ENCODE results near the gene BTBD9.

The BTBD9 gene

GRCh38 chr6:38552121-38552520 lies 87.6 kb downstream of the BTBD9 start:
- DNase-seq: no peak

- DNase-seq: no peak
These were observed 89.9 kb downstream of the BTBD9 start for GRCh38 chr6:38549795-38550194.

GRCh38 chr6:38549180-38549579 lies 90.5 kb downstream of the BTBD9 start:
- no peak for DNase-seq

- DNase-seq: no peak
These were observed 96.7 kb downstream of the BTBD9 start for GRCh38 chr6:38543022-38543421.

GRCh38 chr6:38542031-38542430 lies 97.7 kb downstream of the BTBD9 start:
- no peak for DNase-seq

- no peak for DNase-seq
These were observed 106.7 kb downstream of the BTBD9 start for GRCh38 chr6:38533064-38533463.

- no peak for DNase-seq
These were observed 108.6 kb downstream of the BTBD9 start for GRCh38 chr6:38531134-38531533.

- no peak for DNase-seq
These were observed 111.3 kb downstream of the BTBD9 start for GRCh38 chr6:38528196-38528965.

GRCh38 chr6:38527371-38527770 lies 112.4 kb downstream of the BTBD9 start:
- DNase-seq: no peak

GRCh38 chr6:38525888-38526287 lies 113.8 kb downstream of the BTBD9 start:
- no peak for DNase-seq

- DNase-seq: no peak
These were observed 115.1 kb downstream of the BTBD9 start for GRCh38 chr6:38524436-38525145.

GRCh38 chr6:38522322-38522721 lies 117.4 kb downstream of the BTBD9 start:
- no peak for DNase-seq

- DNase-seq: no peak
These were observed 121.0 kb downstream of the BTBD9 start for GRCh38 chr6:38518511-38519304.

GRCh38 chr6:38517005-38517404 lies 122.7 kb downstream of the BTBD9 start:
- DNase-seq: no peak

- no peak for DNase-seq
These were observed 125.3 kb downstream of the BTBD9 start for GRCh38 chr6:38514399-38514798.

GRCh38 chr6:38512211-38512610 lies 127.5 kb downstream of the BTBD9 start:
- no peak for DNase-seq

- DNase-seq: no peak
These were observed 129.5 kb downstream of the BTBD9 start for GRCh38 chr6:38510205-38510604.

GRCh38 chr6:38509713-38510112 lies 130.0 kb downstream of the BTBD9 start:
- no peak for DNase-seq

- DNase-seq: no peak
These were observed 130.8 kb downstream of the BTBD9 start for GRCh38 chr6:38508894-38509293.

- DNase-seq: no peak
These were observed 131.4 kb downstream of the BTBD9 start for GRCh38 chr6:38508286-38508685.

- DNase-seq: no peak
These were observed 132.6 kb downstream of the BTBD9 start for GRCh38 chr6:38507173-38507572.

- DNase-seq: no peak
These were observed 133.9 kb downstream of the BTBD9 start for GRCh38 chr6:38505826-38506225.

- DNase-seq: no peak
These were observed 134.7 kb downstream of the BTBD9 start for GRCh38 chr6:38504996-38505395.
